ENCODE data around the gene TP53TG5. TPM values are rescaled to one million over a fixed set of nuclear protein-coding genes. Genes with fewer than 3 reads are reported as not detected.

Gene TP53TG5
- polyA plus RNA-seq, 2 donors = 0.13 TPM; not detected in 1

- H3K9me3 ChIP-seq (ENCODE audit: control insufficient read depth in 2 of 2, insufficient read depth in 1 of 2, low read depth in 1 of 2, low read length in 1 of 2) = no peaks in the 10 kb centered on the region
- H3K27ac ChIP-seq (ENCODE audit: low read depth in 2 of 2, low read length in 1 of 2) = no peak overlapping the region
- peaks cover 0 to 2% of the 10 kb centered on the region in 2 donors for H3K4me1 ChIP-seq (ENCODE audit: control insufficient read depth in 2 of 2, insufficient read depth in 2 of 2, low read length in 1 of 2)
- no peaks in the 10 kb centered on the region for H3K36me3 ChIP-seq (ENCODE audit: control insufficient read depth in 2 of 2, insufficient read depth in 2 of 2, low read length in 1 of 2)
- H3K27me3 ChIP-seq (ENCODE audit: control insufficient read depth in 1 of 2, insufficient read depth in 2 of 2, low read length in 2 of 2) = no peaks in the 10 kb centered on the region
- no peak overlapping the region for H3K4me3 ChIP-seq (ENCODE audit: low read depth in 1 of 2, low read length in 2 of 2)
- 37 to 59% methylated on average over 1 of the region's 1 CpG for WGBS, 2 donors
These were observed 27.9 kb downstream of the TP53TG5 start for GRCh38 chr20:45350217-45350616.

- Histone ChIP-seq H3K4me3 (ENCODE audit: low read depth in 1 of 2, low read length in 2 of 2) (peak within 1 kb of the TSS; percentile 77 to 86), H3K27ac (ENCODE audit: low read depth in 2 of 2, low read length in 1 of 2) (peak within 1 kb of the TSS; percentile 89 to 98), H3K36me3 (ENCODE audit: control insufficient read depth in 2 of 2, insufficient read depth in 2 of 2, low read length in 1 of 2) (no peaks in the 10 kb centered on the region), H3K27me3 (ENCODE audit: control insufficient read depth in 1 of 2, insufficient read depth in 2 of 2, low read length in 2 of 2) (no peaks in the 10 kb centered on the region), H3K9me3 (ENCODE audit: control insufficient read depth in 2 of 2, insufficient read depth in 1 of 2, low read depth in 1 of 2, low read length in 1 of 2) (no peaks in the 10 kb centered on the region), H3K4me1 (ENCODE audit: control insufficient read depth in 2 of 2, insufficient read depth in 2 of 2, low read length in 1 of 2) (peaks cover 2 to 10% of the 10 kb centered on the region in 2 donors)
- WGBS, 2 donors = 1% methylated on average over 54 to 77 of the region's 77 CpGs
These were observed 30.0 kb downstream of the TP53TG5 start, which contains the start of gene SDC4 for GRCh38 chr20:45347936-45348778. SDC4 (minus strand) TSS chr20:45348424; CDS start chr20:45348384, 40 bp downstream.

GRCh38 chr20:45347297-45347935 lies 30.7 kb downstream of the TP53TG5 start:
- peak overlapping the region; percentile 89 to 98 for H3K27ac ChIP-seq (ENCODE audit: low read depth in 2 of 2, low read length in 1 of 2)
- peak overlapping the region; percentile 77 to 86 for H3K4me3 ChIP-seq (ENCODE audit: low read depth in 1 of 2, low read length in 2 of 2)
- H3K36me3 ChIP-seq (ENCODE audit: control insufficient read depth in 2 of 2, insufficient read depth in 2 of 2, low read length in 1 of 2) = no peaks in the 10 kb centered on the region
- H3K9me3 ChIP-seq (ENCODE audit: control insufficient read depth in 2 of 2, insufficient read depth in 1 of 2, low read depth in 1 of 2, low read length in 1 of 2) = no peaks in the 10 kb centered on the region
- peaks cover 2 to 14% of the 10 kb centered on the region in 2 donors for H3K4me1 ChIP-seq (ENCODE audit: control insufficient read depth in 2 of 2, insufficient read depth in 2 of 2, low read length in 1 of 2)
- no peaks in the 10 kb centered on the region for H3K27me3 ChIP-seq (ENCODE audit: control insufficient read depth in 1 of 2, insufficient read depth in 2 of 2, low read length in 2 of 2)
- WGBS, 2 donors = 15 to 19% methylated on average over 10 of the region's 10 CpGs

GRCh38 chr20:45346851-45347250 lies 31.3 kb downstream of the TP53TG5 start:
- Histone ChIP-seq H3K36me3 (ENCODE audit: control insufficient read depth in 2 of 2, insufficient read depth in 2 of 2, low read length in 1 of 2) (no peaks in the 10 kb centered on the region), H3K9me3 (ENCODE audit: control insufficient read depth in 2 of 2, insufficient read depth in 1 of 2, low read depth in 1 of 2, low read length in 1 of 2) (no peaks in the 10 kb centered on the region), H3K4me1 (ENCODE audit: control insufficient read depth in 2 of 2, insufficient read depth in 2 of 2, low read length in 1 of 2) (peaks cover 5 to 18% of the 10 kb centered on the region in 2 donors), H3K4me3 (ENCODE audit: low read depth in 1 of 2, low read length in 2 of 2) (peak overlapping the region; percentile 77 to 86), H3K27ac (ENCODE audit: low read depth in 2 of 2, low read length in 1 of 2) (peak overlapping the region; percentile 89 to 98), H3K27me3 (ENCODE audit: control insufficient read depth in 1 of 2, insufficient read depth in 2 of 2, low read length in 2 of 2) (no peaks in the 10 kb centered on the region)
- WGBS, 2 donors = 36 to 38% methylated on average over 5 of the region's 5 CpGs

GRCh38 chr20:45346291-45346718 lies 31.8 kb downstream of the TP53TG5 start:
- H3K27ac ChIP-seq (ENCODE audit: low read depth in 2 of 2, low read length in 1 of 2) = peak overlapping the region; percentile 89 to 98

GRCh38 chr20:45345104-45345936 lies 32.8 kb downstream of the TP53TG5 start:
- peak overlapping the region; percentile 77 to 86 for H3K4me3 ChIP-seq (ENCODE audit: low read depth in 1 of 2, low read length in 2 of 2)
- peak overlapping the region; percentile 89 to 98 for H3K27ac ChIP-seq (ENCODE audit: low read depth in 2 of 2, low read length in 1 of 2)
- no peaks in the 10 kb centered on the region for H3K27me3 ChIP-seq (ENCODE audit: control insufficient read depth in 1 of 2, insufficient read depth in 2 of 2, low read length in 2 of 2)
- H3K36me3 ChIP-seq (ENCODE audit: control insufficient read depth in 2 of 2, insufficient read depth in 2 of 2, low read length in 1 of 2) = no peaks in the 10 kb centered on the region
- WGBS, 2 donors = 47% methylated on average over 9 of the region's 9 CpGs
- peaks cover 9 to 25% of the 10 kb centered on the region in 2 donors for H3K4me1 ChIP-seq (ENCODE audit: control insufficient read depth in 2 of 2, insufficient read depth in 2 of 2, low read length in 1 of 2)
- H3K9me3 ChIP-seq (ENCODE audit: control insufficient read depth in 2 of 2, insufficient read depth in 1 of 2, low read depth in 1 of 2, low read length in 1 of 2) = no peaks in the 10 kb centered on the region

More at GRCh38 chr20:45346291-45346718, 31.8 kb downstream of the TP53TG5 start:
- Histone ChIP-seq H3K27me3 (ENCODE audit: control insufficient read depth in 1 of 2, insufficient read depth in 2 of 2, low read length in 2 of 2) (no peaks in the 10 kb centered on the region), H3K9me3 (ENCODE audit: control insufficient read depth in 2 of 2, insufficient read depth in 1 of 2, low read depth in 1 of 2, low read length in 1 of 2) (no peaks in the 10 kb centered on the region), H3K4me1 (ENCODE audit: control insufficient read depth in 2 of 2, insufficient read depth in 2 of 2, low read length in 1 of 2) (peaks cover 8 to 22% of the 10 kb centered on the region in 2 donors), H3K4me3 (ENCODE audit: low read depth in 1 of 2, low read length in 2 of 2) (peak overlapping the region; percentile 77 to 86), H3K36me3 (ENCODE audit: control insufficient read depth in 2 of 2, insufficient read depth in 2 of 2, low read length in 1 of 2) (no peaks in the 10 kb centered on the region)
- WGBS, 2 donors = 33 to 35% methylated on average over 3 of the region's 3 CpGs

GRCh38 chr20:45344168-45344860 lies 33.8 kb downstream of the TP53TG5 start:
- peak overlapping the region; percentile 83 to 98 for H3K27ac ChIP-seq (ENCODE audit: low read depth in 2 of 2, low read length in 1 of 2)
- WGBS, 2 donors = 24 to 34% methylated on average over 9 of the region's 9 CpGs
- H3K36me3 ChIP-seq (ENCODE audit: control insufficient read depth in 2 of 2, insufficient read depth in 2 of 2, low read length in 1 of 2) = peaks cover 0 to 4% of the 10 kb centered on the region in 2 donors
- H3K27me3 ChIP-seq (ENCODE audit: control insufficient read depth in 1 of 2, insufficient read depth in 2 of 2, low read length in 2 of 2) = no peaks in the 10 kb centered on the region
- H3K4me3 ChIP-seq (ENCODE audit: low read depth in 1 of 2, low read length in 2 of 2) = peak overlapping the region in 1 of 2 donors; percentile 86
- H3K9me3 ChIP-seq (ENCODE audit: control insufficient read depth in 2 of 2, insufficient read depth in 1 of 2, low read depth in 1 of 2, low read length in 1 of 2) = no peaks in the 10 kb centered on the region
- H3K4me1 ChIP-seq (ENCODE audit: control insufficient read depth in 2 of 2, insufficient read depth in 2 of 2, low read length in 1 of 2) = peaks cover 10 to 28% of the 10 kb centered on the region in 2 donors

GRCh38 chr20:45343532-45344167 lies 34.5 kb downstream of the TP53TG5 start:
- peak overlapping the region; percentile 83 to 98 for H3K27ac ChIP-seq (ENCODE audit: low read depth in 2 of 2, low read length in 1 of 2)
- H3K27me3 ChIP-seq (ENCODE audit: control insufficient read depth in 1 of 2, insufficient read depth in 2 of 2, low read length in 2 of 2) = no peaks in the 10 kb centered on the region
- H3K4me1 ChIP-seq (ENCODE audit: control insufficient read depth in 2 of 2, insufficient read depth in 2 of 2, low read length in 1 of 2) = peaks cover 13 to 34% of the 10 kb centered on the region in 2 donors
- H3K9me3 ChIP-seq (ENCODE audit: control insufficient read depth in 2 of 2, insufficient read depth in 1 of 2, low read depth in 1 of 2, low read length in 1 of 2) = no peaks in the 10 kb centered on the region
- 41 to 42% methylated on average over 6 of the region's 6 CpGs for WGBS, 2 donors
- H3K4me3 ChIP-seq (ENCODE audit: low read depth in 1 of 2, low read length in 2 of 2) = peak overlapping the region; percentile 14 to 86
- peaks cover 0 to 4% of the 10 kb centered on the region in 2 donors for H3K36me3 ChIP-seq (ENCODE audit: control insufficient read depth in 2 of 2, insufficient read depth in 2 of 2, low read length in 1 of 2)
